ENCODE measurements around the gene TTN.

- no peak for TF ChIP-seq CTCF (IDR thresholded peaks at IDR 0.05)
- no peak for TF ChIP-seq POLR2A (IDR thresholded peaks at IDR 0.05)
- TF ChIP-seq EP300 (IDR thresholded peaks at IDR 0.05): no peak
- no peak for TF ChIP-seq POLR2AphosphoS5 (IDR thresholded peaks at IDR 0.05)
Observed at GRCh38 chr2:178529194-178529593, 278.0 kb downstream of the TTN start.

Measured in upper lobe of left lung (tissue), 4 donors.